GM21528 (cell line): ENCODE data around the gene PDHX.
A peak's percentile ranks its signal among the peaks of the same experiment; 100 is the strongest.
"Not testable (repeated sequence)": the region's sequence is repeated elsewhere in the genome, so short reads cannot be mapped to it uniquely, and the experiment has no call there.

Experiments used
- ATAC-seq: cut with Tn5 transposase; IDR thresholded peaks from one replicate; pipeline ENCODE4 v1.9.1; 2021; ENCODE audit warnings: mild to moderate bottlenecking, moderate library complexity; ENCODE audit not compliant: unreplicated experiment, low FRiP score

The PDHX gene

DNA sequence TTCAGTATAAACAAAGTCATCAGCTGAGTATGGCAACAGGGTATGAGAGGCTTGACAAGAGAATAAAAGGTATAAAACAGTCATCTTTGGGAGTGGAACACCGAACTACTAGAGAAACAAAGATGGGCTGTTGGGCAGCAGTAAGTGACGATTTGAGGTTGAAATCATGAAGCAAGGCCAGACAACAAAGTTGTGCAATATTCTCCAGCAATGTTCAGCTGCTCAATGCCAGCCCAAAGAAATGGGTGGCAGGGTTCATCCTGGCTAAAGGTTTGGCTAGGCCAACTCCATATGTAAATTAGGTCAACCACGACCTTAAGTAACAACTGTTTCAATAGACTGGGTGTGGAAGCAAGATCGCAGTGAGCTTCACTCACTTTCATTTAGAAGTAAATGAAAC is 6.5 kb upstream of the PDHX start:
- no peak for ATAC-seq

DNA sequence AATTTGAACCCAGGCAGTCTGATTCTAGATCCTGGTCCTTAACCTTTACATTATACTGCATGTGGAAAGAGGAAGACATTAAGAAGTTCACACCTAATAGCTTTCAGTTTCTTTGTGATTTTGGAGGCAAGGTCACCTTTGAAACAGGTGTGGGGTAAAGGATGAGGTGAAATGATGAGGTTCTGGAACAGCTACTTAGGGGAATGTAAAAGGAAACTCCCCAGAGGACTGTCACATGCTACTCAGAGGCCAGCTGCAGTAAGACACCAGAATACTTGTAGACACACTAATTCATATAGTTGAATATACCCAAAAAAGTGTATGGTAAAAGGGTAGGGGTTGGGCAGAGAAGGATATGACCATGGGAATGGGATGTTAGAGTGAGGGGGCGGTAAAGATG is 5.6 kb upstream of the PDHX start:
- ATAC-seq, result no peak

DNA sequence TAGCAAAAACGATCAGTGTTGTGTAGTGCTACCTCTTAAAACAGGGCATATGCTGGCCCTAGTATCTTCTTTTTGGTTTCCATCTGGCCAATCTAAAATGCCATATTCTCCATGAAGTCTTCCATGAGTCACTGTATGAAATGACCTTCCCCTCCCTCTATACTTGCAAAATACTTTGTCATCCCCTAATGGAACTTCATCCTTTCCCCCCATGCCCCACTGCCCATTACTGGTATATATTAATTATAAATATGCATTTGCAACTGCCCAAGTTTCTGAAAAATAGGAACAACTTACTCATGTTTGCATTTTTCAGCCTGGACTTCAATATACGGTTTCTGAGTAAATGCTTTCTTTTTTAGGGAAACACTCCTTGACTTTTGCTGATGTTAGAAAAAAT is 4.7 kb upstream of the PDHX start:
- ATAC-seq, result no peak

DNA sequence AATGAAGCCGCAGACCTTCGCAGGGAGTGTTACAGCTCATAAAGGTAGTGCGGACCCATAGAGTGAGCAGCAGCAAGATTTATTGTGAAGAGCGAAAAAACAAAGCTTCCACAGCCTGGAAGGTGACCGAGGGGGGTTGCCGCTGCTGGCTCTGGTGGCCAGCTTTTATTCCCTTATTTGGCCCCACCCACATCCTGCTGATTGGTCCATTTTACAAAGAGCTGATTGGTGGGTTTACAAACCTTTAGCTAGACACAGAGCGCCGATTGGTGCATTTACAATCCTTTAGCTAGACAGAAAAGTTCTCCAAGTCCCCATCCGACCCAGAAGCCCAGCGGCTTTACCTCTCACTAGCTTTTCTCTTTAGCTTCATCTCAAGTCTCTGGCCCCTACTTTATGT is 2.9 kb upstream of the PDHX start:
- ATAC-seq, result not testable (repeated sequence)

DNA sequence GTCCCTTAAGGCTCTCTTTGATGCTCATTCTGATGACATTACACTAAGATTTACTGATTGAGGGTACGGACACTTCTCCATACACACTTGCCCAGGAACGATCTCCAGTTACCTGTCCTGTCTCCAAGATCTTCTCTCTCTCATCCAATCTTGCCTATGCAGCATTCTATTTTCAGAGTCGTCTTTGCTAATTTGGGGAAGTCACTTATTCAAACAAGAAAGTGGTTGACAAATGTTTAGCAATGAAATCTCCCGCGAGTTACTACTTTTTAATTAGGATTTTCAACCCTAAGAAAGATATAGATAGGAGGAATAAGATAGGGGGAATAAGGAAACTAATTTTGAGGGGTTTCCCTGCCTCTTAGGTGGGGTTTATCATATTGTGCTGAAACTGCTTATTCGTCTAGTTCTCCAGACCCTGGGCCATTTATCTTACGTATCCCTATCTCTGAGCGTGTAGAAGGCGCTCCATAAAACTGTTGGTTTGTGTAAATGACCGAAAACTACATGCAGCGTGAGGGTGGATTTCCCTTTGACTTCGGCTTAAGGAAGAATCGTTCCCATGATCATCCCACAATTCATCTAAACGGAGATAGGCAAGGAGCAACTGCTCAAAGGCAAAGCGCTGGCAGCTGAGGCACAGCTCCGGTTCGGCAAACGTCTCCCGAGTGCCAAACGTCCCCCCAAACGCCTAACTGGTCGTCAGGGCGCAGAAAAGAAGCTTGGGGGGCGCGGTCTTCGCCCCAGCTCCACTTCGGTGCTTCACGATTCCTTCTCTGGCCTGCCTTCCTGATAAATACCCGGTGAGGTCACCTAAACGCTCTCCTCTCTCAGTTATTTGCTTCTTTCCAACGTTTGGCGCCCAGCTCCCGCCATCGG is 1.0 kb upstream of the PDHX start:
- peak; percentile 13 for ATAC-seq

DNA sequence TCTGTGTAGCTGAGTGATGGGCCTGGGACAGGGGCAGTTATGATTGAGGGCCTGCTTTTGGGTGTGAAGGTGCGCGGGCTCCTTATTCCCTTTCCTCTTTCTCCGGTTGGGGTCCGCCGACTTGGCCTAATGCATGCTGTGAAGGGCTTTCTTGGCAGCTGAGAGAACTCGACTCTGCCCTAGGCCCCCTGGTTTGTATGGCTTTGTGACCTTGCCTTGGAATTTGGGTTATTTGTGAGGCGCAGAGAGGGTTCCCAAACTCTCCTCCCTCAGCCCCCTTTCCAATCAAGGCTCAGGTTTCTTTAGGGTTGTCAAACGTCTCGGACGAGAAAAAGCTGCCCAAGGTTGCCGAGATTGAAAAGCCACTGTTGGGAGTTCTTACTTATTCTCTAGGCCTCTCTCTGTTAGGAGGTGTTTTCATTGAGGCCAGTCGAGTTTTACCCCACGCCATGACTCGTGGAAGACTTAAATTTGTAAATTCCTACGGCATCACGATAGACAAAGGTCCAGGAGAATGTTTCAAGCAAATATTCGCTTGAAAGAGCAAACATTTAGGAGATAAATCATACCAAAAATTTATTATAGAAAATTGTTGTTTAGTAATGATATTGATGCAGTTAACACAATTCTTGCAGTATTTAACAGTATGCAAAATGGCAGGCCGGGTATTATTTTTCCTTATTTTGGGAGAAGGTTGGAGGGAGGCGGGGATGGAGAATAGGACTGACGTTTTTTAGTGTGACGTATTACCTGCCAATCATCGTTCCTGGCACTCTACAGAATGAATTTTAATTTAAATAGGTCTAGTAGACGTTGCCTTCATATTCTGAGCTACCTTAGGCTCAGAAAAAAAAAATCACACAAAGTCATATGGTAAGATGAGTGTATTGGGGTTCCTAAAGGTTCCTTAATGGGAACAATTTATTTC is 689 bp downstream of the PDHX start:
- ATAC-seq, result peak; percentile 37

DNA sequence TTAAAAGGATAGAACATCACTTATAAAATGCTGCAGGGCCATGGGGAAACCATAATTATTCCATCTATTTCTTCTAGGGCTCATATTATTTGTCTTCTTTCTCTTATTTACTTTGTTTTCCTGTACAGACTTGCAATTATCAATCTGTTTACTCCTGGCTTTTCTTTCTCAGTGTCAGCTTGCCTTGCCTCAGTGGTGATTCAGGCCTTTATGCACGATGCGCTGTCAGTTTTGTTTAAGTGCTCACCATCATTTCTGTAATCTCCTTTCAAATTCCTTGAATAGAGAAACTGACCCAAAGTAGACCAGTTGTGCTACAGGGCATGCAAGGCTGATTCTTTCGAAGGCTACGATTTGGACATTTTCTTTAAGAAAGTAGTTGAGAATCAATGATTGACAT is 4.7 kb downstream of the PDHX start:
- ATAC-seq, result no peak

DNA sequence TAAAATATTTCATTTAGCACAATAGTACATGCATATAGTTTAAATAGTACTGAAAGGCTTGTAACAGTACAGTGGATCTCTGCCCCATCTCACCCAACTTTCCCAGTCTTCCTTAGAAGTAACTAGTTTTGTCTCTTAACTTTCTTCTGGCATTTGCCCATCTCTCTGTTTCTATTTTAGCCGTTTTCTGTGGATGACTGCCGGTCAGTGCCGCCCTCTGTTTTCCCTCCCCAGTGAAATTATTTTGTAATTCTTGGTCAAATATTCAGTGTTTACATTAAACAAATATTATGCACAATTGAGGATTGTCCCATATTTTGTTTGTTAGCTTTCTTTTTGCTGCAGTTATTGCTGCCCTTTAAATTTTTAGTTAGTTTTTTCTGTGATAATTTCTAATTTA is 8.3 kb downstream of the PDHX start:
- no peak for ATAC-seq

DNA sequence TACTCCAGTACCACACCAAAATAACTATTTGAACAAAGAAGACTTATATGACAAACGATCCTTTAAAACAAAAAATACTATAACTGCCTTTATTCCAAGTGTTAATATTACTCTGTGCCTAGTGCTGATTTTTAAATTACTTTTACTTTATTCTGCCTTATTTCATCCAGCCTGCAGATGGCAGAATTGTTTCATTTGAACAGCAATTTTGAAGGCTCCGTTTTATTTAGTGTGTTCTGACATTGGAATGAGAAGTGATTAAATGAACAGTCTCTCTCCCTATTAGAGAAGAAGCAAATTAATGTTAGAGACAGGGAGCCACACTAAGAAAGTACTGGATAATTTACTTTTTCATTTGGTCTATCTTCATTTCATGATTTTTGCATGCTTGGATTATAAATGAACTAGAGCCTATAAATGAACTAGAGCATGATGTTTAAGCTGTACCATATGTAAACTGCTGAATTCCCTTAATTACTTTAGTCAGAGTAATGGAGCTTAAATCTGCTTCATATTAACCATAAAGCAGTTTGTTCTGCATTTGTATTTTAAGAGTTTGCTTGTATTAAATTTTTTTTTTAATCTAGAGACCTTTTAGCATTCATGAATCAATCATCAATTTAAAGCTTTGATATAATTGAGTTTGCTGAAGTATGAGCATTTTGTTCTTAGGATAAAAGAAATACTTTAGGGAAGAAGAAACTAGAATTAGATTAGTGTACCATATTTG is 9.8 kb downstream of the PDHX start:
- ATAC-seq, result no peak

DNA sequence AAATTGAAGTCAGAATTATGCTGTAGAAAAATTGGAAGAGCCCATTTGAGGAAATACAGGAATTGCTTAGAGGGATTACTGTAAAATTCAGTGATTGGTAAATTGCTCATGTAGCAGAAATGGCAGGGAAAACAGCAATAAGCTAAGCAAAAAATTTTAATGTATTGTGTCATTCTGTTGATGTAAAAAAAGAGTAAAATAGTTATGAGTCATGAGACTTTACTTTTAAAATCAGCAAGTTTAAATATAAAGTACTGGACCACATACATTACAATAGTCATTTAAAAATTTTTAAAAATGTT is 10.4 kb downstream of the PDHX start:
- no peak for ATAC-seq

DNA sequence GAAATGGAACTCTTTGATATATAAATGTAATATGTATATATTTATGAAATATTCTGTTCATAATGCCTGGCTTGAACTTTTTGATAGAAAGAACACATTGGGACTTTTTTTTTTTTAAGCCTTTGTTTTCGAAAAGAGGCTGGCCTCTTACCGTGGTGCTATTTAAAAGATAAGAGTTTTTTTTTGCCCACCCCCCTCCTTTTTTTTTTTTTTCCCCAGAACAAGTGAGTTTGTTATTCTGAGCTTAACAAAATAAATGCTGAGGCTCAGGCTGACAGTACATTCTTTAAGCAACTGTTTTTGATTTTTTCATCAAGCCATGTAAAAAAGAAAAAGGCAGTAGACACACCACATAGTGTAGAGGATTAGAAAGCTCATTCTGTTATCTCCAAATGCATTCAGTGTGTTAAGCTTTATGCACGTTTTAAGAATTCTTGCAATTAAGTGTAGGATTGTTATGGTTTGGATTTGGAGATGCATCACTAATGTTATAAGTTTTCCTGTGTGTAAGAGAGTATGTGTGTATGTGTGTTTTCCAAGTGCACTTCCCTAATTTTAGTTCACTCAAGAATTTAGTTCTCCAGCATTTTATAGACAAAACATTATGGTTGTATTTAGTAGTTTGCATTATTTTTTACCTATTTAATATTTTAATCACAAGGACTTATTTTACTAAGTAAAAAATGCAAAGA is 12.0 kb downstream of the PDHX start:
- ATAC-seq, result no peak

DNA sequence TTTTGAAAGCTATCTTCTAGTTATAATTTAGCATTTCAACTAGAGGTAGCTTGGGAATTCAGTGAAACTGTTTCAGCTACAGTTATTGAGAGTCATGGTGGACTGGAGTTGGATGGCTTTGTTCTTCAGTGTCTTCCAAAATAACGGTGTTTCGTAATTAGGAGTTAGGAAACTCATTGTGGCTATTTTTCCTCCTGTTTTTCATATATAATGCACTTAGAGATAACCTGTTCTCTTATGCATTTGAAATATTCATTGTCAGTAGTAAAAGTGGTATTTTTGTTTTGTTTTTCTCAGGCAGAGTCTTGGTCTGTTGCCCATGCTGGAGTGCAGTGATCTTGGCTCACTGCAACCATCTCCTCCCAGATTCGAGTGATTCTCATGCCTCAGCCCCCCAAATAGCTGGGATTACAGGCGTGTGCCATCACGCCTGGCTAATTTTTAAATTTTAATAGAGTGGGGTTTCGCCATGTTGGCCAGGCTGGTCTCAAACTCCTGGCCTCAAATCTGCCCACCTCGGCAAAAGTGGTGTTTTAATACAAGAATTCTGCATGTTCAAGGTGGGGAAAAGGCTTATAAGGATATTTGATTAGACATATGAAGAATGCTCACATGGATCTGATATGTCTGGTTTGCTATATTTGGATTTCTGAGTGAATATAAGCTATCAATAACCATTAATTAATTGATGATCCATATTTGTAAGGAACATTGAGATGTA is 12.7 kb downstream of the PDHX start:
- no peak for ATAC-seq

DNA sequence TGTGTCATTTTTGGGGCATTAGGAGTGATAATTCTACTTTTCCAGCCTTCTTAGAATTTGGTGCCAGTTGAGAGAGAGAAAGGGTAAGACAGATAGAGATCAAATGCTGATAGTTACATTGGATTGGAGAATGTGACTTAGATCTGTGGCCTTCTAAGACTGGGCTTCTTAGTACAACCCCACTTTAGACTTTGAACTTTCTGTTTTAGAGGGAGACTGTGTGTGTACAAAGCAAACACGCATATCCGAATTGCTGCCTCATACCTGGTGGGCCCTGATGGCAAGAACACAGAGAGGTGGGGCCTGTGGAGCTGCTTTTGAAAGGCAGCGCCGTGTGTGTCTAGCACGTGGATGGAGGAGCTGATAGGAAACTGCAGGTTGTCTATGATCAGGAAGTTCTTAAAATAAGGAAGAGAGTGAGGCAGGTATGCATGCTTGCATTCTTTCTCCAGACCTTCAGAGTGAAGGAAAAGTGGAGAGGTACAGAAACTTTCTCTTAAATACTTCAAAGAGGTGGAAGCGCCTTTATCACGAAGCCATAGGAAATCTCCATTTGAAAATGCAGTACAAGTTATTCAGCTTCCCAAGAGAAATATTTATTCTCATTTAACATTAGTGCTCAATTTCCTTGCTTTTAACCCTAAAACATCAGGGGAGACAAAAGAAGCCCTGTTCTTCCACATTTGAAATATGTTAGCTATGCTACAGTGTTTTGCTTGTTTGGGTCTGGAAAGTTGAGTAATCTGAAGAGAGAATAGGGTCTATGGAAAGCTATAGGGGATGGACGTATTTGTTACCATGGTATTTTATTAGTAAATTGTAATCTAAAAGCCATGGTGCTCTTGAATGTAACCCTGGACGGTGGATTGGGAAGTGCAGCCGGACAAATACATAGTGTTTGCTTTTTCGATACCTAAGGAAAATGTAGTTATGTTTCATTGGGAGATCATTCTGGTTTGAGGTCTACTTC is 13.7 kb downstream of the PDHX start:
- ATAC-seq, result no peak

DNA sequence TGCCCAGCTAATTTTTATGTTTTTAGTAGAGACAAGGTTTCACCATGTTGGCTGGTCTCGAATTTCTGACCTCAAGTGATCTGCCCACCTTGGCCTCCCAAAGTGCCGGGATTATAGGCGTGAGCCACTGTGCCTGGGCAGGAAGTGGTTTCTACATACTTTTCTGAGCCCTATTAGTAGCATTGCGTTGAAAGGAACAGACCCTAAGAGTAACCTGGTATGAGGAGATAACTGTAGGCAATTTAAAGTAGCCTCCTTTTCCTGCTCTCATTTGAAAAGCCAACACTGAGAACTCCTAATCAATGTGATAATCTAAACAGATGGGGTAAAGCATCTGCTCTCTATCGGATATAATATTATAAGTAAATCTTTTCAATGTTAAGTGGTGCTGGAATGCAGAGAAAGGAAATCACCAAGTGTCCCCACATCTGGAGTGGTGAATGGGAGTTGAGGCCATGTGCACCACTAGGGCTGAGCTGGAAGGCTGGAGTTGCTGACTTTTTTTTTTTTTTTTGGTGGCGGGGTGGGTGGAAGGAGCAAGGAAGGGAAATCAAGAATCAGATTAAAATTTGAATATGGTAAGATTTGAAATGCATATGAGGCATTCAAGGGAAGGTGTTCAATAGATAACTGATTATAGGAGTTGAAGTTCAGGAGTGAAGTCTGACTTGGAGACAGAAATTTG is 20.7 kb downstream of the PDHX start:
- ATAC-seq, result no peak

DNA sequence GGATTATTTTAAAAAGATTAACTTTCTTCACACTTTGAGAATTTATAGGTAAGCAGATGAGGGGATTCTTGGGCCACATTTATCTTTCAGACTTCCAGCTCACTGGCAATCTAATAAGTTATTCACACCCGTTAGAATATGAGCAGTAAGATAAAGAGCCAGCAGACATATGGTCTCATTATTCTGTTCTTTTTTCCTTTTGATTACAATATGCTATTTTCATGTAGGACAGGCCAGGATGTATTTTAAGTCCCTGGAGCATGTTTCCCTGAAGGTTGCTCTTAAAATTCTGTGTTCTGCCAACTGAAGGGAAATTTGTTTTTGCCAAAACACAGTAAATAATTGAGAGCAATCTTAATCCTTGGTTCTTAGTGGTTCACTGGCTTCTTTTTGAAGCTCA is 22.2 kb downstream of the PDHX start:
- no peak for ATAC-seq

DNA sequence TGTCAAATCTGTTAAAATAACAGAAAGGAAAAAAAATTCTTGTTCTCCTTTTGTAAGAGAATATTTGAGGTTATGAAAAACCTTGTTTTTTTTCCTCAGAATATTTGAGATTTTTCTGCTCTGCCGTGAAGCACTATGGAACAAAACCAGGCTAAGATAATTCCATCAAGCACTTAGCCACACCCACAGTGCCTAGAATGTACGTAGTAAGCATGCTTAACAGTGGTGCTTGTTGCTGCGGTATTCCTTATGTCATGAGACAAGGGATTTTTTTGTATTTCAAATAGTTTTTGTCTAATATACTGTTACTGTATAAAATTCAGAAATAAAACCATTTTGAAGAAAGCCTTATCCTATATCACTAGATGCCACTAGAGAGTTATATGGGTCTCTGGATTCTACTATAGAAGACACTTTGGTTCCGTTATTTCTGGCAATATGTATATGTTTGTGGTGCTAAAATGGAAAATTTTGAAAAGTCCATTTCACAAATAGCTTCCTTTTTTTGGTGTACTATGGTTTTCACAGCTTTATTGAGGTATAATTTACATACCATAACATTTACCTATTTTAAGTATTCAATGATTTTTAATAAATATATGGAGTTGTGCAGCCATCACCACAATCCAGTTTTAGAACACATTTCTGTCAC is 23.7 kb downstream of the PDHX start:
- no peak for ATAC-seq

DNA sequence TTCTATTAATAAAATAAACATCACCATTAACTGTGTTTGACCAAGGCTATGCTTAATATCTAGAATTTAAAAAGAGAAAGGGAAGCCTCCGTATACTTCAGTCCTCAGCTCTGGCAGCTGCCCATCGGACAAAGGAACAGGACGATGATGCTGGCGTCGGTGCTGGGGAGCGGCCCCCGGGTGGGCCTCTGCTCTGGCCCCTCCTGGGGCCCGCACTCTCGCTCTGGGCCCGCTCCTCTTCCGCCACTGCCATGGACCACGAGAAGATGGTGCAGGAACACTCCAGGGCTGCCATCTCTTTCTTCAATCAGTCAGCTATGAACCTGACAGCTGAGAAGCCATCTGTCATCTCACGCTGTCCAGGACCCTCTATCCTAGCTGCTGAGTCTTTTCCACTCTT is 25.3 kb downstream of the PDHX start:
- no peak for ATAC-seq

DNA sequence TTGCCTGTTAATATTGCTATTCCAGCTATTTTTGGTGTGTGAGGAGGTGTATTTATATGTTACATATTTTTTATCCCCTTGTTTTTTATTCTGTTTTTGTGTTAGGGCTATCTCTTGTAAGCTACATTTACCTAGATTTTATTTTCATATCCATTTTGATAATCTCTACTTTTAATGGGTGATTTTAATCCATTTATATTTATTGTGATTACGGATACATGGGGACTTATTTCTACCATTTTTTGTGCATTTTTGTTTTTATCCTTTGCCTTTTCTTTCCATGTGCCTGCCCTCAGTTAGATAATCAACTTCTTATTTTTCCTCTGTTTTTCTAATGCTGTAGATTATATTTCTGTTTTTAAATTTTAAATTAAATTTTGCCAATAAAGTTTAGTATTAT is 28.3 kb downstream of the PDHX start:
- ATAC-seq, result no peak
